ENCODE measurements around the gene FAP.

Gene FAP

GRCh38 chr2:162123806-162124758 lies 119.2 kb downstream of the FAP start:
- peak; percentile 60 for DNase-seq

All from fibroblast of skin of right quadriceps (primary cell).